Activated naive CD4-positive, alpha-beta T cell (primary cell): Measurements from ENCODE around the gene STK32C.
A peak's percentile ranks its signal among the peaks of the same experiment; 100 is the strongest.
"Not testable (repeated sequence)": the region's sequence is repeated elsewhere in the genome, so short reads cannot be mapped to it uniquely, and the experiment has no call there.

ENCODE experiments used
- DNase-seq, 4 experiments: peaks; one replicate each; lab custom pipeline; 2025; lab: John Stamatoyannopoulos, UW

The STK32C gene

GRCh38 chr10:132338876-132339275, 31.1 kb upstream of the STK32C start:
- DNase-seq: no peak

- DNase-seq: not testable (repeated sequence)
Observed at GRCh38 chr10:132337854-132338253, 30.1 kb upstream of the STK32C start.

GRCh38 chr10:132336919-132337407, 29.2 kb upstream of the STK32C start:
- no peak for DNase-seq

- no peak for DNase-seq
Observed at GRCh38 chr10:132336064-132336746, 28.5 kb upstream of the STK32C start.

- DNase-seq: no peak
Observed at GRCh38 chr10:132335189-132336063, 27.7 kb upstream of the STK32C start.

GRCh38 chr10:132334631-132335188, 27.0 kb upstream of the STK32C start:
- no peak for DNase-seq

- no peak for DNase-seq
Observed at GRCh38 chr10:132333386-132333785, 25.6 kb upstream of the STK32C start.

- no peak for DNase-seq
Observed at GRCh38 chr10:132332433-132332754, 24.6 kb upstream of the STK32C start.

GRCh38 chr10:132331601-132332432, 24.1 kb upstream of the STK32C start, which contains the start of gene LRRC27:
Gene LRRC27, plus strand, starts transcription at chr10:132332193. Its CDS starts 1,332 bp downstream, at chr10:132333525.
- DNase-seq: peak; percentile 95 to 100 (median 98)

- no peak for DNase-seq
Observed at GRCh38 chr10:132330486-132330833, 22.7 kb upstream of the STK32C start.

- no peak for DNase-seq
Observed at GRCh38 chr10:132329565-132330485, 22.1 kb upstream of the STK32C start.

- DNase-seq: no peak
Observed at GRCh38 chr10:132328738-132329137, 21.0 kb upstream of the STK32C start.

- no peak for DNase-seq
Observed at GRCh38 chr10:132328106-132328505, 20.4 kb upstream of the STK32C start.

- DNase-seq: no peak
Observed at GRCh38 chr10:132326925-132327324, 19.2 kb upstream of the STK32C start.

- no peak for DNase-seq
Observed at GRCh38 chr10:132326344-132326889, 18.7 kb upstream of the STK32C start.

- no peak for DNase-seq
Observed at GRCh38 chr10:132324186-132324585, 16.4 kb upstream of the STK32C start.

GRCh38 chr10:132322586-132323048, 14.9 kb upstream of the STK32C start:
- DNase-seq: no peak

GRCh38 chr10:132321726-132322125, 14.0 kb upstream of the STK32C start:
- DNase-seq: no peak

GRCh38 chr10:132320654-132321469, 13.1 kb upstream of the STK32C start:
- no peak for DNase-seq
